NB4 (cell line): ENCODE measurements around the gene ZBTB33.

Source experiments
- DNase-seq: peaks from one replicate; pipeline ENCODE4 v3.0.0; 2010; ENCODE audit warnings: low read depth
- H3K4me3 ChIP-seq: one replicate; pipeline ENCODE4 v1.5.1; 2011; ENCODE audit warnings: mild to moderate bottlenecking, low read depth, low read length, moderate library complexity
- CTCF ChIP-seq: IDR thresholded peaks from one replicate; pipeline ENCODE4 v1.5.1; 2012; ENCODE audit warnings: low read depth, low read length
- MAX ChIP-seq: IDR thresholded peaks from 2 replicates; pipeline ENCODE4 v1.6.1; 2011; ENCODE audit warnings: low read depth, low read length
- MYC ChIP-seq: IDR thresholded peaks from 2 replicates; pipeline ENCODE4 v1.6.1; 2011; ENCODE audit warnings: low read depth, low read length
- POLR2A ChIP-seq: IDR thresholded peaks from 2 replicates; pipeline ENCODE4 v1.6.1; 2011; ENCODE audit warnings: mild to moderate bottlenecking; ENCODE audit not compliant: insufficient read length; ENCODE audit errors: extremely low read depth

ZBTB33 gene

GRCh38 chrX:120282697-120283096 is 32.1 kb downstream of the ZBTB33 start:
- DNase-seq: no peak
- TF ChIP-seq MYC: no peak
- TF ChIP-seq MAX: no peak
- TF ChIP-seq CTCF: no peak
- no peak for TF ChIP-seq POLR2A
- no peak overlapping the region for H3K4me3 ChIP-seq

- no peak for TF ChIP-seq MAX
- no peak for TF ChIP-seq POLR2A
- no peak for TF ChIP-seq MYC
- TF ChIP-seq CTCF: no peak
- H3K4me3 ChIP-seq: no peak overlapping the region
- DNase-seq: no peak
These were observed 36.3 kb downstream of the ZBTB33 start for GRCh38 chrX:120286733-120287512.

GRCh38 chrX:120287513-120288112 is 37.0 kb downstream of the ZBTB33 start:
- no peak for TF ChIP-seq MAX
- TF ChIP-seq POLR2A: no peak
- no peak for TF ChIP-seq CTCF
- no peak for TF ChIP-seq MYC
- H3K4me3 ChIP-seq: no peak overlapping the region
- no peak for DNase-seq

GRCh38 chrX:120290107-120290506 is 39.5 kb downstream of the ZBTB33 start:
- no peak for TF ChIP-seq POLR2A
- no peak for TF ChIP-seq MYC
- no peak for TF ChIP-seq MAX
- TF ChIP-seq CTCF: no peak
- DNase-seq: no peak

GRCh38 chrX:120291211-120291610 is 40.6 kb downstream of the ZBTB33 start:
- no peak for TF ChIP-seq MAX
- H3K4me3 ChIP-seq: no peak overlapping the region
- peak; percentile 71 for DNase-seq

More at GRCh38 chrX:120290107-120290506, 39.5 kb downstream of the ZBTB33 start:
- no peak overlapping the region for H3K4me3 ChIP-seq

DNA sequence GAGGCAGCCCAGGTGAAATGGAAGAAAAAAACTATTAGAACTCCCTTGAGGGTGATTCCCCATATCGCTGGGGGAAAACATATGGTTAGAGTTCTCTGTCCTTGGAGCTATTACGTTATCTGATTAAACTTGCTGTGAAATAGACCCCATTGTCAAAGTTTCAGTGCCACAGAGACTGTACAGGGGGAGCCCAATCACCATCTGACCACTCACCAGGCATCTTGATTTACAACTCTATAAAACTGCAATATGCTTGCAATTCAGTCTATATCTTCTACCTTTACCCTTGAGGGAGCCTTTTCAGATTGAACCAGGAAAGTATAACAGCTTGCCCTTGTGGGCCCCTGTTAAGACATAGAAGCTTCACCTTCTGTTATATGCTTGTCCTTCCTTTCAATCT is 42.4 kb downstream of the ZBTB33 start:
- H3K4me3 ChIP-seq: no peak overlapping the region
- DNase-seq: no peak
- TF ChIP-seq MYC: no peak
- no peak for TF ChIP-seq MAX
- no peak for TF ChIP-seq POLR2A
- no peak for TF ChIP-seq CTCF
